ENCODE results near the gene TSPEAR.

DNA sequence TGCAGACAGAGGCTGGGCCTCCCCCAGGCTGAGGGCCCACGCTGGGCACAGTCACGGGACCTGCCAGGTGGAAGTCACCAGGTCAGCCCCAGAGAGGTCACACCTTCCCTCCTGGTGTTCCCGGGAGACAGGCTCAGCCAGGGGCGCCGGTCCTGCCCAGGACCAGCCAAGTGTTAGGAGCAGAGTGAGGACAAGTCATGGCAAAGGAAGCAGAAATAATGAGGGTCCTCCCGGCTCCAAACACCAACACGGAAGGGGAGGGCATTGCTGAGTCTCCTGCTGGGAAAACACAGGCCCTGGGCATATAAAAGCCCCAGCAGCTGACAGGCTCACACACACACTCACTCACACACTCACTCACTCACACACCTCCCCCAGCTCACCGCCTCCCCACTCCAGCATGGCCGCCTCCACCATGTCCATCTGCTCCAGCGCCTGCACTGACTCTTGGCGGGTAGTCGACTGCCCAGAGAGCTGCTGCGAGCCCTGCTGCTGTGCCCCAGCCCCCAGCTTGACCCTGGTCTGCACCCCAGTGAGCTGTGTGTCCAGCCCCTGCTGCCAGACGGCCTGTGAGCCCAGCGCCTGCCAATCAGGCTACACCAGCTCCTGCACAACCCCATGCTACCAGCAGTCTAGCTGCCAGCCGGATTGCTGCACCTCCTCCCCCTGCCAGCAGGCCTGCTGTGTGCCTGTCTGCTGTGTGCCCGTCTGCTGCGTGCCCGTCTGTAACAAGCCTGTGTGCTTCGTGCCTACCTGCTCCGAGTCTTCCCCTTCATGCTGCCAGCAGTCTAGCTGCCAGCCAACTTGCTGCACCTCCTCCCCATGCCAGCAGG is 74.1 kb downstream of the TSPEAR start, which contains the start of gene KRTAP10-10:
- TF ChIP-seq, protein P1, sequence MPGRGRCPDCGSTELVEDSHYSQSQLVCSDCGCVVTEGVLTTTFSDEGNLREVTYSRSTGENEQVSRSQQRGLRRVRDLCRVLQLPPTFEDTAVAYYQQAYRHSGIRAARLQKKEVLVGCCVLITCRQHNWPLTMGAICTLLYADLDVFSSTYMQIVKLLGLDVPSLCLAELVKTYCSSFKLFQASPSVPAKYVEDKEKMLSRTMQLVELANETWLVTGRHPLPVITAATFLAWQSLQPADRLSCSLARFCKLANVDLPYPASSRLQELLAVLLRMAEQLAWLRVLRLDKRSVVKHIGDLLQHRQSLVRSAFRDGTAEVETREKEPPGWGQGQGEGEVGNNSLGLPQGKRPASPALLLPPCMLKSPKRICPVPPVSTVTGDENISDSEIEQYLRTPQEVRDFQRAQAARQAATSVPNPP (CRISPR knock-in tag; IDR thresholded peaks at IDR 0.05): no peak
- TF ChIP-seq, protein P2, sequence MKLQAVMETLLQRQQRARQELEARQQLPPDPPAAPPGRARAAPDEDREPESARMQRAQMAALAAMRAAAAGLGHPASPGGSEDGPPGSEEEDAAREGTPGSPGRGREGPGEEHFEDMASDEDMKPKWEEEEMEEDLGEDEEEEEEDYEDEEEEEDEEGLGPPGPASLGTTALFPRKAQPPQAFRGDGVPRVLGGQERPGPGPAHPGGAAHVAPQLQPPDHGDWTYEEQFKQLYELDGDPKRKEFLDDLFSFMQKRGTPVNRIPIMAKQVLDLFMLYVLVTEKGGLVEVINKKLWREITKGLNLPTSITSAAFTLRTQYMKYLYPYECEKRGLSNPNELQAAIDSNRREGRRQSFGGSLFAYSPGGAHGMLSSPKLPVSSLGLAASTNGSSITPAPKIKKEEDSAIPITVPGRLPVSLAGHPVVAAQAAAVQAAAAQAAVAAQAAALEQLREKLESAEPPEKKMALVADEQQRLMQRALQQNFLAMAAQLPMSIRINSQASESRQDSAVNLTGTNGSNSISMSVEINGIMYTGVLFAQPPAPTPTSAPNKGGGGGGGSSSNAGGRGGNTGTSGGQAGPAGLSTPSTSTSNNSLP (IDR thresholded peaks at IDR 0.05; ENCODE audit: low read depth, low read length): no peak
- TF ChIP-seq, protein P3, sequence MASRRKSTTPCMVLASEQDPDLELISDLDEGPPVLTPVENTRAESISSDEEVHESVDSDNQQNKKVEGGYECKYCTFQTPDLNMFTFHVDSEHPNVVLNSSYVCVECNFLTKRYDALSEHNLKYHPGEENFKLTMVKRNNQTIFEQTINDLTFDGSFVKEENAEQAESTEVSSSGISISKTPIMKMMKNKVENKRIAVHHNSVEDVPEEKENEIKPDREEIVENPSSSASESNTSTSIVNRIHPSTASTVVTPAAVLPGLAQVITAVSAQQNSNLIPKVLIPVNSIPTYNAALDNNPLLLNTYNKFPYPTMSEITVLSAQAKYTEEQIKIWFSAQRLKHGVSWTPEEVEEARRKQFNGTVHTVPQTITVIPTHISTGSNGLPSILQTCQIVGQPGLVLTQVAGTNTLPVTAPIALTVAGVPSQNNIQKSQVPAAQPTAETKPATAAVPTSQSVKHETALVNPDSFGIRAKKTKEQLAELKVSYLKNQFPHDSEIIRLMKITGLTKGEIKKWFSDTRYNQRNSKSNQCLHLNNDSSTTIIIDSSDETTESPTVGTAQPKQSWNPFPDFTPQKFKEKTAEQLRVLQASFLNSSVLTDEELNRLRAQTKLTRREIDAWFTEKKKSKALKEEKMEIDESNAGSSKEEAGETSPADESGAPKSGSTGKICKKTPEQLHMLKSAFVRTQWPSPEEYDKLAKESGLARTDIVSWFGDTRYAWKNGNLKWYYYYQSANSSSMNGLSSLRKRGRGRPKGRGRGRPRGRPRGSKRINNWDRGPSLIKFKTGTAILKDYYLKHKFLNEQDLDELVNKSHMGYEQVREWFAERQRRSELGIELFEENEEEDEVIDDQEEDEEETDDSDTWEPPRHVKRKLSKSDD (CRISPR knock-in tag; IDR thresholded peaks at IDR 0.05; ENCODE audit: low read depth): no peak
- TF ChIP-seq ZSCAN12 (CRISPR knock-in tag; IDR thresholded peaks at IDR 0.05) (no peak), ZNF335 (CRISPR knock-in tag; IDR thresholded peaks at IDR 0.05) (no peak), FOXK1 (CRISPR knock-in tag; IDR thresholded peaks at IDR 0.05; ENCODE audit: borderline replicate concordance, low read depth) (no peak), KDM5A (IDR thresholded peaks at IDR 0.05; ENCODE audit: borderline replicate concordance, low read length) (no peak), CREM (IDR thresholded peaks at IDR 0.05) (no peak), CREM (CRISPR knock-in tag; IDR thresholded peaks at IDR 0.05) (no peak), SIN3A (IDR thresholded peaks at IDR 0.05; ENCODE audit: borderline replicate concordance, low read depth, low read length) (no peak)
- TF ChIP-seq, protein P4, sequence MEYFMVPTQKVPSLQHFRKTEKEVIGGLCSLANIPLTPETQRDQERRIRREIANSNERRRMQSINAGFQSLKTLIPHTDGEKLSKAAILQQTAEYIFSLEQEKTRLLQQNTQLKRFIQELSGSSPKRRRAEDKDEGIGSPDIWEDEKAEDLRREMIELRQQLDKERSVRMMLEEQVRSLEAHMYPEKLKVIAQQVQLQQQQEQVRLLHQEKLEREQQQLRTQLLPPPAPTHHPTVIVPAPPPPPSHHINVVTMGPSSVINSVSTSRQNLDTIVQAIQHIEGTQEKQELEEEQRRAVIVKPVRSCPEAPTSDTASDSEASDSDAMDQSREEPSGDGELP (IDR thresholded peaks at IDR 0.05; ENCODE audit: borderline replicate concordance, low read depth): no peak
